Keratinocyte (primary cell): Measurements from ENCODE around the gene AANAT. TPM values are rescaled to one million over a fixed set of nuclear protein-coding genes. Genes with fewer than 3 reads are reported as not detected.

Experiments used
- DNase-seq: peaks from one replicate; pipeline ENCODE4 v3.0.0-alpha.2; 2011; ENCODE audit warnings: low read depth, missing footprints, low spot score
- FAIRE-seq: peaks from 2 replicates; lab custom pipeline; 2011; peaks lifted over from hg19 to GRCh38; lab: Jason Lieb, UNC
- H2AFZ ChIP-seq: 2 replicates; pipeline ENCODE4 v1.6.0; 2012; ENCODE audit warnings: low read length, control low read depth, inconsistent platforms; ENCODE audit not compliant: control insufficient read depth
- H3K27ac ChIP-seq: 2 replicates; pipeline ENCODE4 v1.5.1; 2011; ENCODE audit warnings: low read length; ENCODE audit not compliant: control insufficient read depth, insufficient read depth
- H3K27me3 ChIP-seq: 3 replicates; pipeline ENCODE4 v1.6.0; 2011; ENCODE audit warnings: low read length; ENCODE audit not compliant: control insufficient read depth, insufficient read depth; ENCODE audit errors: extremely low read depth
- H3K36me3 ChIP-seq, 2 experiments: 2 replicates in 1 of 2; 3 replicates in 1 of 2; pipeline ENCODE4 v1.5.1; 2011; ENCODE audit warnings: low read length in 2 of 2, mild to moderate bottlenecking in 1 of 2; ENCODE audit not compliant: control insufficient read depth in 2 of 2, insufficient read depth in 2 of 2; ENCODE audit errors: extremely low read depth in 1 of 2
- H3K4me1 ChIP-seq: 3 replicates; pipeline ENCODE4 v1.5.1; 2011; ENCODE audit warnings: low read length; ENCODE audit not compliant: control insufficient read depth, insufficient read depth; ENCODE audit errors: extremely low read depth
- H3K4me2 ChIP-seq: 3 replicates; pipeline ENCODE4 v1.6.0; 2011; ENCODE audit warnings: low read depth, low read length; ENCODE audit not compliant: control insufficient read depth, insufficient read depth; ENCODE audit errors: extremely low read depth
- H3K4me3 ChIP-seq, 3 experiments: fragments of 200-600 bp in 1 of 3; sonication (generic) in 1 of 3; 2 replicates in 2 of 3; 3 replicates in 1 of 3; pipeline ENCODE4 v1.5.1; 2011 to 2016; ENCODE audit warnings: low read length in 3 of 3, mild to moderate bottlenecking in 3 of 3, control low read depth in 2 of 3, inconsistent platforms in 1 of 3, low read depth in 1 of 3, mixed read lengths in 1 of 3, mixed run types in 1 of 3, moderate library complexity in 1 of 3; ENCODE audit not compliant: control insufficient read depth in 2 of 3, insufficient read depth in 2 of 3; ENCODE audit errors: extremely low read depth in 1 of 3
- H3K79me2 ChIP-seq: 2 replicates; pipeline ENCODE4 v1.6.0; 2012; ENCODE audit warnings: low read length; ENCODE audit not compliant: control insufficient read depth, insufficient read depth
- H3K9ac ChIP-seq: 3 replicates; pipeline ENCODE4 v1.6.0; 2011; ENCODE audit warnings: low read length; ENCODE audit not compliant: control insufficient read depth, insufficient read depth; ENCODE audit errors: extremely low read depth
- H3K9me1 ChIP-seq: 3 replicates; pipeline ENCODE4 v1.6.0; 2011; ENCODE audit warnings: low read length; ENCODE audit not compliant: control insufficient read depth, insufficient read depth; ENCODE audit errors: extremely low read depth
- H3K9me3 ChIP-seq: 2 replicates; pipeline ENCODE4 v1.5.1; 2012; ENCODE audit warnings: low read depth, low read length; ENCODE audit not compliant: control insufficient read depth
- H4K20me1 ChIP-seq: 3 replicates; pipeline ENCODE4 v1.6.0; 2011; ENCODE audit warnings: low read length; ENCODE audit not compliant: control insufficient read depth, insufficient read depth; ENCODE audit errors: extremely low read depth
- CTCF ChIP-seq, 3 experiments: IDR thresholded peaks in 1 of 3; conservative IDR thresholded peaks in 1 of 3; optimal IDR thresholded peaks in 1 of 3; 2 replicates in 2 of 3; 3 replicates in 1 of 3; pipeline versions ENCODE3 to v1.5.1; 2011; ENCODE audit warnings: low read length in 3 of 3, mild to moderate bottlenecking in 3 of 3, moderate library complexity in 2 of 3, control low read depth in 1 of 3, inconsistent platforms in 1 of 3; ENCODE audit not compliant: insufficient read depth in 2 of 3; ENCODE audit errors: extremely low read depth in 1 of 3
- EZH2 ChIP-seq: IDR thresholded peaks from one replicate; pipeline ENCODE4 v1.6.1; 2012; ENCODE audit warnings: inconsistent platforms, mild to moderate bottlenecking, low read length, moderate library complexity
- dilution Hi-C: fragments of 300-500 bp; cut with MboI; formaldehyde crosslinking; loops from one replicate; pipeline ENCODE4 v1.7.0; 2020; ENCODE audit warnings: low sequenced_read_pairs; ENCODE audit not compliant: extremely low pct_ligation_motif_present
- polyA plus RNA-seq, 5 experiments: library from polyadenylated mRNA; depleted of rRNA in 3 of 5; stranded (reverse) in 3 of 5; stranded (forward) in 1 of 5; unstranded in 1 of 5; fragments of >200 nt; gene quantifications; 1 replicate in 1 of 5; 2 replicates in 3 of 5; 3 replicates in 1 of 5; pipeline versions ENCODE4 v1.2.1 to v1.2.3, GENCODE V29; 2011 to 2012; ENCODE audit warnings: missing spikeins in 2 of 5, low read depth in 1 of 5, low replicate concordance in 1 of 5

AANAT gene
- polyA plus RNA-seq, 1 donor (not counting 4 experiments of a cell fraction or from before 2014, with no cell fraction given) = not detected

- TF ChIP-seq EZH2 (no peak), CTCF (optimal IDR thresholded peaks at IDR 0.05 in 1 of 3, IDR thresholded peaks at IDR 0.05 in 1 of 3, conservative IDR thresholded peaks at IDR 0.05 in 1 of 3; ENCODE audit: extremely low read depth in 1 of 3, insufficient read depth in 2 of 3, low read length in 3 of 3) (no peak)
- no peaks in the 10 kb centered on the region for H4K20me1 ChIP-seq
- H3K9me3 ChIP-seq = no peaks in the 10 kb centered on the region
- no peaks in the 10 kb centered on the region for H3K79me2 ChIP-seq
- dilution Hi-C loops = no loop called here
- no peaks in the 10 kb centered on the region for H3K4me1 ChIP-seq
- H3K27ac ChIP-seq = no peak overlapping the region
- no peaks in the 10 kb centered on the region for H3K27me3 ChIP-seq
- H3K9ac ChIP-seq = no peak overlapping the region
- no peak for FAIRE-seq
- no peak overlapping the region for H3K4me2 ChIP-seq
- no peaks in the 10 kb centered on the region for H3K9me1 ChIP-seq
- H3K4me3 ChIP-seq = no peak overlapping the region
- H2AFZ ChIP-seq = no peak overlapping the region
- peaks cover 9 to 36% of the 10 kb centered on the region in 2 experiments for H3K36me3 ChIP-seq
- DNase-seq = no peak
Observed at GRCh38 chr17:76469991-76470739, 2.8 kb downstream of the AANAT start.

GRCh38 chr17:76471498-76472257 lies 4.3 kb downstream of the AANAT start:
- Histone ChIP-seq H3K4me2 (no peak overlapping the region), H3K4me3 (no peak overlapping the region), H3K27me3 (no peaks in the 10 kb centered on the region), H3K79me2 (no peaks in the 10 kb centered on the region), H3K9me3 (no peaks in the 10 kb centered on the region), H3K27ac (no peak overlapping the region), H3K9ac (no peak overlapping the region), H4K20me1 (no peaks in the 10 kb centered on the region), H3K36me3 (peaks cover 9 to 40% of the 10 kb centered on the region in 2 experiments), H2AFZ (no peak overlapping the region), H3K4me1 (no peaks in the 10 kb centered on the region), H3K9me1 (no peaks in the 10 kb centered on the region)
- dilution Hi-C loops = no loop called here
- TF ChIP-seq CTCF (optimal IDR thresholded peaks at IDR 0.05 in 1 of 3, IDR thresholded peaks at IDR 0.05 in 1 of 3, conservative IDR thresholded peaks at IDR 0.05 in 1 of 3; ENCODE audit: extremely low read depth in 1 of 3, insufficient read depth in 2 of 3, low read length in 3 of 3) = no peak
- TF ChIP-seq EZH2 = no peak
- FAIRE-seq (no peak), DNase-seq (no peak)
